IPS-18a (cell line): Measurements from ENCODE around the gene STAP1.
"Not testable (repeated sequence)": the region's sequence is repeated elsewhere in the genome, so short reads cannot be mapped to it uniquely, and the experiment has no call there.

Experiments
- H3K27ac ChIP-seq: one replicate; pipeline ENCODE4 v1.5.1; 2013; ENCODE audit warnings: low read length
- H3K27me3 ChIP-seq: one replicate; pipeline ENCODE4 v1.6.1; 2013; ENCODE audit warnings: mild to moderate bottlenecking, low read length; ENCODE audit not compliant: control insufficient read depth, insufficient read depth
- H3K36me3 ChIP-seq: one replicate; pipeline ENCODE4 v1.6.1; 2013; ENCODE audit warnings: low read depth, low read length; ENCODE audit not compliant: control insufficient read depth
- H3K4me1 ChIP-seq: one replicate; pipeline ENCODE4 v1.6.1; 2013; ENCODE audit warnings: low read depth, low read length; ENCODE audit not compliant: control insufficient read depth
- H3K4me3 ChIP-seq: one replicate; pipeline ENCODE4 v1.5.1; 2013; ENCODE audit warnings: low read length
- H3K9ac ChIP-seq: one replicate; pipeline ENCODE4 v1.6.1; 2013; ENCODE audit warnings: mild to moderate bottlenecking, low read length, moderate library complexity
- H3K9me3 ChIP-seq: one replicate; pipeline ENCODE4 v1.6.1; 2013; ENCODE audit warnings: low read depth, low read length; ENCODE audit not compliant: control insufficient read depth

STAP1 gene

DNA sequence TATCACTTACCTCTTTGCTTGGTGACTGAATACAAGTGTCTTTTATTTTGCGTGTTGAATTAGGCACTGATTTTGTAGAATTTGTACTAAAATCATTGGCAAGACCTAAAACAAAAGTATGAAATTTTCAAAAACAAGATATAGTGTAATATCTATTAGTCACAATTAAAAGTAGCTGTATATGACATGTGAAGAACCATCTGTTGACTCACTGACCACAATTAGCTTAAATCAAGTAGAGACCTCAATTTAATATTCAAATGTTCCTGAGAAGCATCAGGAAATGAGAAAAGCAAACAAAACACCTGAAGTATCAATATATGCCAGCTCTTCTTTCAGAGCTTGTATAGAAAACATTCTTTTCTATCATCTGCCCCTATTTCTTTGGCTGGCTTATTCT is 18.7 kb upstream of the STAP1 start:
- Histone ChIP-seq H3K27me3 (no peaks in the 10 kb centered on the region), H3K9ac (no peak overlapping the region), H3K36me3 (peaks cover 33% of the 10 kb centered on the region), H3K4me1 (peaks cover 4% of the 10 kb centered on the region), H3K4me3 (no peak overlapping the region), H3K9me3 (no peaks in the 10 kb centered on the region), H3K27ac (no peak overlapping the region)

DNA sequence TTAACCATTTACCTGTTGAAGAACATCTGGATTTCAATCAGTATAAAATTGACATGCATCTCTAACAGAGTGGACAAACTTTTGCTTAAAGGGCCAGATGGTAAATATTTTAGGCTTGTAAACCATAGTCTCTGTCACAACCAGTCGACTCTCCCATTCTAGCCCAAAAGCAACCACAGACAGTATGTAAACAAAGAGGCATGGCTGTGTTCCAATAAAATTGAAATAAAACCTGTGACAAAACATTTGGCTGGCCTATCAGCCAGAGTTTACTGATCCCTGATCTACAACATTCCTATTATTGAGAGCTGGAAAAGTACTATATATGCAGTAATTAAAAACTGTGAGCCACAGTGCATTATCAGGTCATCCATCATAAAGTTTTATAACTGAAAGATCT is 16.5 kb upstream of the STAP1 start:
- Histone ChIP-seq H3K36me3 (peaks cover 22% of the 10 kb centered on the region), H3K9me3 (no peaks in the 10 kb centered on the region), H3K27me3 (no peaks in the 10 kb centered on the region), H3K27ac (no peak overlapping the region), H3K4me3 (no peak overlapping the region), H3K4me1 (peaks cover 4% of the 10 kb centered on the region), H3K9ac (no peak overlapping the region)

DNA sequence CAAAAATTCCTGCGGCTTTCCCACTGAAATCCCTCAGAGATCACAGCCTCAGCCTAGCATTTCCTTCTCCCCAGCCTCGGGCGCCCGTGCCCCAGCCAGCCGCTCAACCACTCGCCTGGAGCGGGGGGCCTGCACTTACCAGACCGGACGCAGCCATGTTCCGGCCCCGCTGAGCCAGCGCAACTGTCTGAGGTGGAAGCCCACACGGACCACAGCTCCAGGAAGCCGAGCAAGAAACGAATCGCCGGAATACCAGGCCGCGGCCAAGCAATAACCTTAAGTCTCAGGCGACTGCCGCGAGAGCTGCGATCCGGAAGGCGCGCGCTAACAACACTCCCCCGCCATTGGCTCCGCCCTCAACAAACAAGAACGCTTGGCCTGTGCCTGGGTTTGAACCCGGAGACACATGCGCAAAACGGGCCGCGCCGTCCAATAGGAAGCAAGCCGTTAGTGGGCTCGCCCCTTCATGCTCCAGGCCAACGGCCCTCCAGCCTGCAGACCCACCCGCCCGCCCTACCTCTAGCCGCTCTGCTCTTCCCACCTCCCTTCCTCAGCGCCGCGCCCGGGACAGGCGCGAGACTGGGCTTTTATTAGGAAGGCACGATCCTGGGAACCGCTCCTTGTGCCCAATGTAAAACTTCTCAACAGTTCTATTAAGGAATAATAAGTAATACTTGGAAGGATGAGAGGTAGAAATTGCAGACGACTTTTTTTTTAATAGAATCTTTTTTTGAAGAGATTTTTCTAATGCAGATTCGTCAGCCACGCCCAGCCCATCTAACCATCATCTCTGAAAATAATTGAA is 13.1 kb upstream of the STAP1 start, which contains the start of gene CENPC:
Gene CENPC, minus strand, starts transcription at position 305 of the 805 bp plus-strand sequence. Its CDS starts 148 bp downstream, at position 157.
- H3K4me3 ChIP-seq, result peak within 1 kb of the TSS; percentile 98
- peak within 1 kb of the TSS; percentile 98 for H3K9ac ChIP-seq
- peaks cover 9% of the 10 kb centered on the region for H3K36me3 ChIP-seq
- H3K27ac ChIP-seq, result peak within 1 kb of the TSS; percentile 75
- H3K9me3 ChIP-seq, result no peaks in the 10 kb centered on the region
- H3K4me1 ChIP-seq, result peaks cover 4% of the 10 kb centered on the region
- H3K27me3 ChIP-seq, result no peaks in the 10 kb centered on the region

DNA sequence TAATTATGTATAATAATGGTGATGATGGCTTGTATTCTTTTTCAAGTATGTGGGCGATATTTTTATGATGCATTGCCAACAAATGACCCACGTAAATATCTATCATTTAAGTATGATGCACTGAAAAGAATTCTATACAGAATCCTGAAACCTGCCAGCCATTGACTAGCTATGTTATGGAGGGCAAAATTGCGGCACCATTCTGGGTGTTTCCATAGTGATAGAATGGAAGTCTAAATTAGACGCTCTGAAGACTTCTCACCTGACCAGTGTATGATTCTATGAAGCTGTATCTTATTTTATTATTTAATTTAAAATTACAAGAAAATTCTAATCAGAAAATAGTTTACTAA is 12.5 kb upstream of the STAP1 start:
- no peaks in the 10 kb centered on the region for H3K27me3 ChIP-seq
- H3K9me3 ChIP-seq, result no peaks in the 10 kb centered on the region
- peak overlapping the region; percentile 98 for H3K9ac ChIP-seq
- peaks cover 9% of the 10 kb centered on the region for H3K36me3 ChIP-seq
- H3K4me3 ChIP-seq, result peak overlapping the region; percentile 65
- H3K27ac ChIP-seq, result no peak overlapping the region
- peaks cover 4% of the 10 kb centered on the region for H3K4me1 ChIP-seq

DNA sequence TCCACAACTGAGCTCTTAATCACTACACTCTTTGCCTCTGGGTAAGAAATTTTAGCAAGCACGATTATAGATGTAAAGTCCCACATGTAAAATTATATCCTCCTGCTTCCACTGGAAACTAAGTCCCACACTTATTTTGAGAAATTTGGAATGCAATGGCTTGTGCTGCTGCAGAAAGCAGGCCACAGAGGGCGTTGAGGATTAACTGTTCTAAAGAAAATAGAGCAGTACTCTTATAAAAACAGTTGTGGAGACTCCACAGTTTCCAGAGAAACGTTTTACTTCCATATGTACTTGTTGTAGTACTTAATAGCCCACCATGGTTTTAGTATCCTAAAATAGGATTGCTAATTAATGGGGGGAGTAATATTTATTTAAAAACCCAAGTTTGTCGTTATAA is 11.6 kb upstream of the STAP1 start:
- Histone ChIP-seq H3K9ac (no peak overlapping the region), H3K4me3 (no peak overlapping the region), H3K4me1 (peaks cover 4% of the 10 kb centered on the region), H3K9me3 (no peaks in the 10 kb centered on the region), H3K36me3 (peaks cover 4% of the 10 kb centered on the region), H3K27me3 (no peaks in the 10 kb centered on the region), H3K27ac (no peak overlapping the region)

DNA sequence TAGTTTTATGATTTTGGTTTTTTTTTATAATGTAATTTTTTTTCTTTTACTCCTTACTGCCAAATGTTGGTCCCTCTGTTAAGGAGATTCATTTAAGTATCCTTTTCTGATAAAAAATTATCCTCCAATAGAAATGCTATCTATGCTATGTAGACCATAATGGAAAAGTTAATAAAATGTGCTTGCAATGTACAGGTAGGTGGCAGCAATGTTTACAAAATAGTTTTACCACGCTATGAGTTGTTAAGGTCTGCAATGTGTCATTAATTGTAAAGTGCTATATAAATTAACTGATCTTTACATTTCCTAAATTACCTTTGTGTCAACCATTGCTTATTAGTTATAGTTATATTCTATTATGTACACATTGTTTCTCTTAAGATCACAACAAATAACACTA is 9.4 kb upstream of the STAP1 start:
- H3K27ac ChIP-seq, result no peak overlapping the region
- H3K27me3 ChIP-seq, result no peaks in the 10 kb centered on the region
- no peak overlapping the region for H3K9ac ChIP-seq
- no peaks in the 10 kb centered on the region for H3K9me3 ChIP-seq
- H3K36me3 ChIP-seq, result no peaks in the 10 kb centered on the region
- H3K4me1 ChIP-seq, result peaks cover 4% of the 10 kb centered on the region
- H3K4me3 ChIP-seq, result no peak overlapping the region

DNA sequence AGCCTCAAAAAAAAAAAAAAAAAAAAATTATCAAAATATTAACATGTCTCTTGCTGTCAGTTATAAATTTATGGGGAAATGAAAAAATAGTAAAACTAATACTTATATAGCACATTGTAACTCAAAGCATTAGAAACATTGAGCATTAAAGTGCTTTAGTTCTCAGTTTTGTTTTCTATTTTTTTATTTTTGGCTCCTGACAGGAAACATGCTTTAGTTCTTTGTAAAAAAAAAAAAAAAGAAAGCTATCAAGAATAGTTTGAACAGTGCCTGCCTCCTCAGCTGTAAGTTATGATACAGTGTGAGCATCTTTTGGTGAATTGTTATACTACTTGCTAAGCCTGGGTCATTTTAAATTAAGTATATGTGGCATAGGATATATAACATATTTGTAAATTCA is 8.1 kb upstream of the STAP1 start:
- Histone ChIP-seq H3K4me3 (no peak overlapping the region), H3K4me1 (no peaks in the 10 kb centered on the region), H3K9me3 (no peaks in the 10 kb centered on the region), H3K27ac (no peak overlapping the region), H3K9ac (no peak overlapping the region), H3K27me3 (no peaks in the 10 kb centered on the region), H3K36me3 (no peaks in the 10 kb centered on the region)

DNA sequence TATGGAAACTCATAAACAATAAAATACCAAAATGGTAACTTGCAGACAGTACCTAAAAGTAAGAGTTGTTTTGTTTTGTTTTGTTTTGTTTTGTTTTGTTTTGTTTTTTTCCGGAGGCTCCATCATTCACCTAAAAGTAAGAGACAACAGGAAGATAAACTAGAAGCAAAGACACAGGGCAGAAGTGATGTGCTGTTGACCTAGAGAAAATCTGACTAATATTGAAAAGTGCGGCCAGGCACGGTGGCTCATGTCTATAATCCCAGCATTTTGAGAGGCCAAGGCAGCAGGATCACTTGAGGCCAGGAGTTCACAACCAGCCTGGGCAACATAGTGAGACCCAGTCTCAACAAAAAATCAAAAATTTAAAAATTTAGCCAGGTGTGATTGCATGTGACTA is 7.7 kb upstream of the STAP1 start:
- Histone ChIP-seq H3K36me3 (no peaks in the 10 kb centered on the region), H3K27me3 (no peaks in the 10 kb centered on the region), H3K9me3 (no peaks in the 10 kb centered on the region), H3K4me1 (no peaks in the 10 kb centered on the region), H3K9ac (no peak overlapping the region), H3K27ac (no peak overlapping the region), H3K4me3 (no peak overlapping the region)

DNA sequence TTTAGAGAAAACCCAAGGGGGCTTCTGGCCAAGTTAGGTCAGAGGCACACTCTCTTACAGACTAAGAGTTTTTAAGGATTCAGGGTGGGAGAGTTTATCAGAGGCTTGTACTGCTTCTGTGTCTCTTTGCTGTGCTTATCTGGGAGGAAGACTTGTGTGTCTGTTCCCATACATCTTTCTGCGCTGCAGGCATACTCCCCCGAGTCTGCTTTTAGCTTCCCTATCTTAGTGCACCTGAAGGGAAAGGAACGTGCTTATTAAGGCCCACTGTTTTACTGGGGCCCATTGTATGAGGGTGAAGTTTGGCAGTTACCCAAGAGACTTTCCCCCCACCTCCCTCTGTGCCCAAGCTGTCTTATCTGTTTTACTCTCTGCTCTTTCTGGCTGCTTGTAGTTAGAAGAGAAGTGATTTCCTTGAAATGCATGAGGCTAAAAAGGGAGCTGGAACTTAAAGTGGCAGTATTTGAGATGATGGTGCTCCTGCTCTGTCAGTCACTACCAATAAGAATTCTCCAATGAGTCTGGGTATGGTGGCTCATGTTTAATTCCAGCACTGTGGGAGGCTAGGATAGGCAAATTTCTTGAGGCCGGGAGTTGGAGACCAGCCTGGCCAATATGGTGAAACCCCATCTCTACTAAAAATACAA is 6.3 kb upstream of the STAP1 start:
- H3K4me3 ChIP-seq, H3K27me3 ChIP-seq, H3K36me3 ChIP-seq, H3K9me3 ChIP-seq, H3K27ac ChIP-seq, H3K9ac ChIP-seq, H3K4me1 ChIP-seq: not testable (repeated sequence)

DNA sequence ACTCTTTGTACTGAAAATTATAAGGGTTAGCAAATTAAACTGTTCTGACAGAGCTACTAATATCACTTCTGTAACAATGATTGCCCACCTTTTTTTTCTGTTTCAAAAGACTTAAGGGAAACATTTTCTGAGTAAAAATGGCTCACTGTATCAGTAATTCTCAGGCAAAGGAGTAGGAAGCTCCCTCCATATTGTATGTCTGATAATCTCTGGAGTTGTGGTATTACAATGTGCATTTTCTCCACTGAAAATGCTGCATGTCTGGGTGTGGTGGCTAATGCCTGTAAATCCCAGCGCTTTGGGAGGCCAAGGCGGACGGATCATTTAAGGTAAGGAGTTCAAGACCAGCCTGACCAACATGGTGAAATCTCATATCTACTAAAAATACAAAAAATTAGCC is 4.4 kb upstream of the STAP1 start:
- H3K27me3 ChIP-seq, result no peaks in the 10 kb centered on the region
- no peak overlapping the region for H3K4me3 ChIP-seq
- no peak overlapping the region for H3K27ac ChIP-seq
- no peaks in the 10 kb centered on the region for H3K36me3 ChIP-seq
- no peaks in the 10 kb centered on the region for H3K9me3 ChIP-seq
- H3K4me1 ChIP-seq, result no peaks in the 10 kb centered on the region
- no peak overlapping the region for H3K9ac ChIP-seq

DNA sequence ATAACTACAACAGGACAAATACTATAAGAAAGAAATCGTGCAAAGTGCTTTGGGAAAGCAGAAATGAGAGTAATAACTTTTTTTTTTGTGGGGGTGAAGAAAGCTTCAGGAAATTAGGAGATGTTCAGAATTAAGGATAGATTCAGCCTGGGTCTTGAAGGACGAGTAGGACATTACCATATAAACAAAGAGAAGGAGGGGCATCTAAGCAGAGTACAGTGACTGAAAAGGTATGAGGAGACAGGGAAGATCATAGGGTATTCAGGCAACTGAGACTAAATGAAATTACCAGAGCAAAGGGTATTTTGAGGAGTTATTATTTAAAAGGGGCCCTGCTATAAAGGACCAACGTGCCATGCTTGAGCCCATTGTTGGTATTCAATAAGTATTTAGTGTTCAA is 3.1 kb upstream of the STAP1 start:
- Histone ChIP-seq H3K9me3 (no peaks in the 10 kb centered on the region), H3K27ac (no peak overlapping the region), H3K36me3 (no peaks in the 10 kb centered on the region), H3K9ac (no peak overlapping the region), H3K27me3 (no peaks in the 10 kb centered on the region), H3K4me3 (no peak overlapping the region), H3K4me1 (no peaks in the 10 kb centered on the region)

DNA sequence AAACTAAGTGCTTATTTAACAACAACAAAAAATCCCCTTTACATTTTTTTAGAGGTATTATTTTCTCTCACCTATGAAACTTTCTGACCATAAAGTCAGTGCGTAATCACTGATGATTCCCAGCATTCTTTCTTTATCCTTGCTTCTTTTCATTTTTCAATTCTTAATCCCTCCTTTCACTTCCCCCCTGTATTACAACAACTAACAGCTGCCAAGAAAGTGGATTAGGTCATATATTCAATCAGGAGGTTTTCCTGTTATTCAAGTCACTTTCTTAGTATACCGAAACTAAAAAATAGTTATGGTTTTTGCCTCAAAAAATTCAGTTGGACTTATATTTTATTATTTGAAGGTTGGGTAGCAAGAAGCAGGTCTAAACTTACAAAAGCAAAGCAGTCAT is 2.1 kb upstream of the STAP1 start:
- no peak overlapping the region for H3K27ac ChIP-seq
- no peak overlapping the region for H3K4me3 ChIP-seq

More for the DNA sequence above, 2.1 kb upstream of the STAP1 start:
- Histone ChIP-seq H3K9me3 (no peaks in the 10 kb centered on the region), H3K4me1 (no peaks in the 10 kb centered on the region), H3K36me3 (no peaks in the 10 kb centered on the region), H3K27me3 (no peaks in the 10 kb centered on the region), H3K9ac (no peak overlapping the region)
